IMR-90 (cell line): ENCODE measurements around the gene KRTAP5-7. TPM values are rescaled to one million over a fixed set of nuclear protein-coding genes. Genes with fewer than 3 reads are reported as not detected.

Experiments
- ATAC-seq: fragments of 200-7000 bp; cut with Tn5 transposase; 2 replicates; pipeline ENCODE4 v1.9.1; 2020; ENCODE audit warnings: low read depth, mild to moderate bottlenecking, moderate library complexity
- BruUV-seq: library from RNA; stranded (reverse); fragments of 400-500 nt; replicated peaks from 2 replicates; lab custom pipeline; 2021; lab: Mats Ljungman, UMichigan
- CTCF ChIA-PET: fragments of 300-600 bp; formaldehyde crosslinking; extraction: SDS; loops from one replicate; lab custom pipeline; 2021; ENCODE audit warnings: antibody characterized with exemption; lab: Yijun Ruan, JAX
- POLR2A ChIA-PET: fragments of 300-600 bp; sonication (Branson Sonifier 250); formaldehyde crosslinking; loops from one replicate; lab custom pipeline; 2022; ENCODE audit warnings: antibody characterized with exemption; ENCODE audit not compliant: unreplicated experiment; lab: Charles Lee
- DNase-seq: peaks from one replicate; pipeline ENCODE4 v3.0.0; 2013
- H2AFZ ChIP-seq: replicated peaks from 2 replicates; pipeline ENCODE3; 2013; ENCODE audit warnings: low read length, mild to moderate bottlenecking; ENCODE audit not compliant: poor library complexity
- H2AK5ac ChIP-seq: 2 replicates; pipeline ENCODE4 v1.6.1; 2013; ENCODE audit warnings: low read depth, low read length, inconsistent platforms
- H2AK9ac ChIP-seq: replicated peaks from 2 replicates; pipeline ENCODE3; 2013; ENCODE audit warnings: mild to moderate bottlenecking, low read depth, low read length, moderate library complexity; ENCODE audit not compliant: poor library complexity
- H2BK120ac ChIP-seq: 2 replicates; pipeline ENCODE4 v1.6.1; 2013; ENCODE audit warnings: low read depth, low read length, inconsistent platforms
- H2BK15ac ChIP-seq: 3 replicates; pipeline ENCODE4 v1.6.1; 2013; ENCODE audit warnings: low read depth, low read length, inconsistent platforms
- H2BK20ac ChIP-seq: 2 replicates; pipeline ENCODE4 v1.6.1; 2013; ENCODE audit warnings: low read depth, mild to moderate bottlenecking, inconsistent platforms, low read length, moderate library complexity
- H2BK5ac ChIP-seq: 2 replicates; pipeline ENCODE4 v1.6.1; 2013; ENCODE audit warnings: mild to moderate bottlenecking, low read depth, low read length, inconsistent platforms; ENCODE audit not compliant: poor library complexity, severe bottlenecking
- H3K14ac ChIP-seq: replicated peaks from 2 replicates; pipeline ENCODE4 v1.6.1; 2013; ENCODE audit warnings: low read depth, low read length, inconsistent platforms
- H3K18ac ChIP-seq: 2 replicates; pipeline ENCODE4 v1.6.1; 2013; ENCODE audit warnings: low read depth, low read length, control low read depth
- H3K23ac ChIP-seq: 2 replicates; pipeline ENCODE4 v1.6.1; 2013; ENCODE audit warnings: low read depth, low read length, inconsistent platforms
- H3K27ac ChIP-seq: 2 replicates; pipeline ENCODE4 v1.5.1; 2013; ENCODE audit warnings: mild to moderate bottlenecking, control low read depth, low read length; ENCODE audit not compliant: insufficient read depth
- H3K27me3 ChIP-seq: 2 replicates; pipeline ENCODE4 v1.6.1; 2013; ENCODE audit warnings: low read length; ENCODE audit not compliant: control insufficient read depth, insufficient read depth
- H3K36me3 ChIP-seq: 2 replicates; pipeline ENCODE4 v1.6.1; 2013; ENCODE audit warnings: low read length, mixed read lengths; ENCODE audit not compliant: control insufficient read depth, insufficient read depth
- H3K4ac ChIP-seq: 2 replicates; pipeline ENCODE4 v1.6.1; 2013; ENCODE audit warnings: low read depth, low read length, inconsistent platforms
- H3K4me1 ChIP-seq: 2 replicates; pipeline ENCODE4 v1.6.1; 2013; ENCODE audit warnings: low read length, mixed read lengths; ENCODE audit not compliant: control insufficient read depth, insufficient read depth
- H3K4me2 ChIP-seq: 2 replicates; pipeline ENCODE4 v1.6.1; 2013; ENCODE audit warnings: low read depth, mild to moderate bottlenecking, control low read depth, low read length, moderate library complexity
- H3K4me3 ChIP-seq: 2 replicates; pipeline ENCODE4 v1.5.1; 2013; ENCODE audit warnings: low read depth, mild to moderate bottlenecking, control low read depth, low read length, moderate library complexity; ENCODE audit not compliant: insufficient read depth
- H3K56ac ChIP-seq: 2 replicates; pipeline ENCODE4 v1.6.1; 2013; ENCODE audit warnings: low read length, inconsistent platforms; ENCODE audit not compliant: insufficient read depth; ENCODE audit errors: extremely low read depth
- H3K79me1 ChIP-seq, 2 experiments: 2 replicates each; pipeline ENCODE4 v1.6.1; 2013; ENCODE audit warnings: low read length in 2 of 2, inconsistent platforms in 1 of 2, low read depth in 1 of 2
- H3K9ac ChIP-seq: 2 replicates; pipeline ENCODE4 v1.6.1; 2013; ENCODE audit warnings: low read depth, low read length, control low read depth
- H3K9me1 ChIP-seq: 2 replicates; pipeline ENCODE4 v1.6.1; 2013; ENCODE audit warnings: low read length, inconsistent platforms; ENCODE audit not compliant: insufficient read depth
- H3K9me3 ChIP-seq: 2 replicates; pipeline ENCODE4 v1.6.1; 2013; ENCODE audit warnings: low read length; ENCODE audit not compliant: control insufficient read depth, insufficient read depth
- H4K20me1 ChIP-seq: 2 replicates; pipeline ENCODE4 v1.6.1; 2013; ENCODE audit warnings: low read length, inconsistent platforms; ENCODE audit not compliant: insufficient read depth
- H4K5ac ChIP-seq: 2 replicates; pipeline ENCODE4 v1.6.1; 2013; ENCODE audit warnings: mild to moderate bottlenecking, low read depth, low read length, control low read depth
- H4K8ac ChIP-seq, 2 experiments: 2 replicates each; pipeline ENCODE4 v1.6.1; 2013; ENCODE audit warnings: low read depth in 2 of 2, low read length in 2 of 2, control low read depth in 1 of 2, inconsistent platforms in 1 of 2
- H4K91ac ChIP-seq: 2 replicates; pipeline ENCODE4 v1.6.1; 2013; ENCODE audit warnings: low read depth, low read length, inconsistent platforms; ENCODE audit not compliant: insufficient read depth
- CEBPB ChIP-seq: IDR thresholded peaks from 2 replicates; pipeline ENCODE4 v1.6.1; 2012; ENCODE audit warnings: low read depth, low read length, improper control_type of control experiment
- MAZ ChIP-seq: IDR thresholded peaks from 2 replicates; pipeline ENCODE4 v1.6.1; 2012; ENCODE audit warnings: low read depth, mild to moderate bottlenecking, low read length, improper control_type of control experiment, moderate library complexity, borderline replicate concordance
- MXI1 ChIP-seq: IDR thresholded peaks from 2 replicates; pipeline ENCODE4 v1.6.1; 2012; ENCODE audit warnings: low read depth, mild to moderate bottlenecking, low read length, moderate library complexity, borderline replicate concordance
- NFE2L2 ChIP-seq: fragments of 150-350 bp; IDR thresholded peaks from 2 replicates; pipeline ENCODE4 v1.6.1; 2016; ENCODE audit warnings: low read depth, mild to moderate bottlenecking, low read length
- RFX5 ChIP-seq: IDR thresholded peaks from 2 replicates; pipeline ENCODE4 v1.8.0; 2012; ENCODE audit warnings: low read depth, mild to moderate bottlenecking, low read length, moderate library complexity
- SMC3 ChIP-seq: fragments of 150-350 bp; IDR thresholded peaks from 2 replicates; pipeline ENCODE4 v1.6.1; 2016; ENCODE audit warnings: low read depth, mild to moderate bottlenecking, antibody characterized with exemption, low read length, moderate library complexity
- WGBS, 2 experiments: methylation state at CpG; one replicate each; pipeline versions ENCODE4 v1.1.5 to v1.1.7; 2013; ENCODE audit warnings: missing lambda C conversion rate in 2 of 2; ENCODE audit not compliant: insufficient read length in 1 of 2; ENCODE audit errors: extremely low coverage in 2 of 2; 5-methylcytosine and 5-hydroxymethylcytosine counted together
- dilution Hi-C: fragments of 300-500 bp; cut with HindIII; formaldehyde crosslinking; loops from one replicate; pipeline ENCODE4 v1.14.3; 2018; ENCODE audit warnings: low sequenced_read_pairs; ENCODE audit not compliant: unreplicated experiment
- in situ Hi-C: fragments of 300-500 bp; cut with MboI; formaldehyde crosslinking; loops from 3 replicates; pipeline ENCODE4 v1.14.3; 2019; ENCODE audit warnings: low sequenced_read_pairs, inconsistent platforms, mixed read lengths
- intact Hi-C: fragments of 100-400 bp; cut with micrococcal nuclease; formaldehyde crosslinking; loops from 2 replicates; pipeline ENCODE4 v1.10.0; 2022
- polyA plus RNA-seq, 3 experiments: library from polyadenylated mRNA; depleted of rRNA; stranded (reverse); fragments of >200 nt; gene quantifications; 2 replicates each; pipeline ENCODE4 v1.2.3, GENCODE V29; 2012; ENCODE audit warnings: low replicate concordance in 1 of 3
- total RNA-seq: library from RNA; depleted of rRNA; stranded (reverse); fragments of >200 nt; gene quantifications from 2 replicates; pipeline ENCODE4 v1.2.3, GENCODE V29; 2012
- TF ChIP-seq, protein P1 (sequence below): fragments of 150-350 bp; IDR thresholded peaks from 2 replicates; pipeline ENCODE4 v1.6.1; 2016; ENCODE audit warnings: low read depth, mild to moderate bottlenecking, low read length, moderate library complexity, borderline replicate concordance

Gene KRTAP5-7
- total and polyA plus RNA-seq, 2 of the 4 experiments (the other 2 are of a cell fraction) = not detected

DNA sequence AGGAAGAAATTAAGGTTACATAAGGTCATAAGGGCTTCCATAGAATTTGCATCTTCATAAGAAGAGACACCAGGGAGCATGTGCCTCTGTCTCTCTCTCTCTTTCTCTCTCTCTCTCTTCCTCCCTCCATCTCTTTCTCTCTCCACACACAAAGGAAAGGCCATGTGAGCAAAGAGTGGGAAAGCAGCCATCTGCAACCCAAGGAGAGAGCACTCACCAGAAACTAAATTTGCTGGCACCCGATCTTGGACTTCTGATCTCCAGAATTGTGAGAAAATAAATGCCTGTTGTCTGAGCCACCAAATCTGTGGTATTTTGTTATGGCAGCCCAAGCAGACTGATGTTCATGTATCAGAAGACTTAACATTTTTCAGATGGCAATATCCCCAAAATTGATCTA lies 31.9 kb downstream of the KRTAP5-7 start:
- Histone ChIP-seq H3K27ac (no peak overlapping the region), H2AK9ac (no peak overlapping the region), H3K79me1 (no peaks in the 10 kb centered on the region), H3K14ac (no peak overlapping the region), H2BK120ac (no peak overlapping the region), H3K18ac (no peak overlapping the region), H4K8ac (no peak overlapping the region), H4K5ac (no peak overlapping the region), H2AFZ (no peak overlapping the region), H3K4me1 (no peaks in the 10 kb centered on the region), H2BK20ac (no peak overlapping the region), H3K4ac (no peak overlapping the region), H3K4me3 (no peak overlapping the region), H3K27me3 (peaks cover 3% of the 10 kb centered on the region; the same call in 1 of the 2 replicates), H3K9me1 (no peaks in the 10 kb centered on the region), H3K36me3 (no peaks in the 10 kb centered on the region), H3K4me2 (no peak overlapping the region), H4K20me1 (no peaks in the 10 kb centered on the region), H2AK5ac (no peak overlapping the region), H3K9ac (no peak overlapping the region), H3K9me3 (no peaks in the 10 kb centered on the region), H2BK5ac (no peak overlapping the region), H4K91ac (no peak overlapping the region), H2BK15ac (no peak overlapping the region), H3K56ac (no peak overlapping the region), H3K23ac (no peak overlapping the region)
- ATAC-seq (no peak), DNase-seq (no peak)
- no CpG with 5 or more reads among the region's 1 CpG for WGBS, 2 experiments
- dilution Hi-C loops = no loop called here
- BruUV-seq = no TSS peak
- ChIA-PET POLR2A (no interaction called here), CTCF (no interaction called here)
- intact Hi-C loops = no loop called here
- in situ Hi-C loops = no loop called here
- TF ChIP-seq MXI1 = no peak
- TF ChIP-seq, protein P1, sequence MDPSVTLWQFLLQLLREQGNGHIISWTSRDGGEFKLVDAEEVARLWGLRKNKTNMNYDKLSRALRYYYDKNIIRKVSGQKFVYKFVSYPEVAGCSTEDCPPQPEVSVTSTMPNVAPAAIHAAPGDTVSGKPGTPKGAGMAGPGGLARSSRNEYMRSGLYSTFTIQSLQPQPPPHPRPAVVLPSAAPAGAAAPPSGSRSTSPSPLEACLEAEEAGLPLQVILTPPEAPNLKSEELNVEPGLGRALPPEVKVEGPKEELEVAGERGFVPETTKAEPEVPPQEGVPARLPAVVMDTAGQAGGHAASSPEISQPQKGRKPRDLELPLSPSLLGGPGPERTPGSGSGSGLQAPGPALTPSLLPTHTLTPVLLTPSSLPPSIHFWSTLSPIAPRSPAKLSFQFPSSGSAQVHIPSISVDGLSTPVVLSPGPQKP = no peak
- no peak for TF ChIP-seq NFE2L2
- no peak for TF ChIP-seq SMC3
- TF ChIP-seq RFX5 = no peak
- TF ChIP-seq CEBPB = no peak
- TF ChIP-seq MAZ = no peak
